GM19099 (cell line): ENCODE data around the gene LAMTOR2.

ENCODE experiments used
- POLR2A ChIP-seq: IDR thresholded peaks from 3 replicates; pipeline ENCODE4 v1.6.1; 2011; ENCODE audit warnings: low read depth; ENCODE audit not compliant: insufficient read length; ENCODE audit errors: extremely low read depth

LAMTOR2 gene

GRCh38 chr1:156065212-156065611 is 10.6 kb downstream of the LAMTOR2 start:
- no peak for TF ChIP-seq POLR2A

GRCh38 chr1:156065871-156066270 is 11.3 kb downstream of the LAMTOR2 start:
- no peak for TF ChIP-seq POLR2A

GRCh38 chr1:156067262-156067661 is 12.7 kb downstream of the LAMTOR2 start:
- no peak for TF ChIP-seq POLR2A

GRCh38 chr1:156069490-156070455 is 15.2 kb downstream of the LAMTOR2 start:
- TF ChIP-seq POLR2A: no peak

- no peak for TF ChIP-seq POLR2A
These were observed 16.0 kb downstream of the LAMTOR2 start for GRCh38 chr1:156070548-156070947.

- no peak for TF ChIP-seq POLR2A
These were observed 17.7 kb downstream of the LAMTOR2 start for GRCh38 chr1:156072251-156072650.

- TF ChIP-seq POLR2A: no peak
These were observed 18.6 kb downstream of the LAMTOR2 start for GRCh38 chr1:156073110-156073687.

DNA sequence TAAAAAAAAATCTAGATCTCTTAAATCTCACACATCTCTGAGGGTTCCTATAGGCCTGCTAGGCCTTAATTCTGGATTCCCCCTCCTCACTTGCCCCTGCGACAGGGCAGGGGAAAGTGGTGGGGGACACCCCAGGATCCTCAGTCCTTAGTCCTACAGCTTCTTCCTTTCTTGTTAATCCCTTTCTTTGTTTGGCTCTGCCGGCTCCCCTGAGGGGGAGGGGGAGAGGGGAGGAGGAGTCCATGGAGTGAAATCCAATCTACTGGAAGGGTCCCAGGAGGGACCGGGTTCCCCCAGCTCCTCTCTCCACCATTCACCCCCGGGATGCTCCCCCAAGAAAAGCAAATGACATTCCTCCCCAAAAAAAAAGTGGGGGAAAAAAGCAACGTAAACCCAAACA is 19.2 kb downstream of the LAMTOR2 start:
- TF ChIP-seq POLR2A: no peak

DNA sequence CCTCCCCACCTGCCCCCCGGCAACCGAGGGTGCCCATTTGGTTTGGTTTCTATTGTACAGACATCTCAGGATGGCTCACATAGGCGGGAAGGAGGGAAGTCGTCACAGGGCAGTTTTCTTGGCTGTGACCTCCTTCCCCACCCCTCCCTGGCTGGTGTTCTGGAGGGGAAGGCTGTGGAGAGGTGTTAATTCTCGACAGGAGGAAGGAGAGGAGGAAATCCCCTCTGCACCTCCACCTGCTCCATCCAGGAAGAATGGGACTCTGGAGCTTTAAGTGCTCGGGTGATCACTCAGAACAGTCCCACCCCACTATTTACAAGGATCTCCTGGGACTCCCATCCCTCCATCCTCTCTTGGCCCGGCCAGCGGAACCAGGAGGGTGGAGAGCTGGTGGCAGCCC is 20.1 kb downstream of the LAMTOR2 start:
- no peak for TF ChIP-seq POLR2A

GRCh38 chr1:156075162-156075561 is 20.6 kb downstream of the LAMTOR2 start:
- TF ChIP-seq POLR2A: no peak

GRCh38 chr1:156075775-156076204 is 21.2 kb downstream of the LAMTOR2 start:
- TF ChIP-seq POLR2A: no peak

- TF ChIP-seq POLR2A: no peak
These were observed 22.2 kb downstream of the LAMTOR2 start for GRCh38 chr1:156076609-156077429.

DNA sequence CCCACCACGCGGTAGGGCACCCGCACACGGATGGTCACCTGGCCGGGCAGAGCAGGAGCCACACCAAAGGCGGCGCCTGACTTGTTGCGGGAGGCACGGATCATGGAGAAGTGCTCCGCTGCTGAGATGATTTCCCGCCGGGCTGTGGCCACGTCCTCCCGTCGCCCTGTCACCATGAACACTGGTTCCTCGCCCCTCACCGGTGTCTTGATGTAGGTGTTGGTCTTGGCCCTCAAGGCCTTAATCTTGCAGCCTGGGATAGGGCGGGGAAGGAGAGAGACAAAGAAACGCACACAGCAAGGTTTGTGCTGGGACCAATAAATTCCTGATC is 22.8 kb downstream of the LAMTOR2 start:
- no peak for TF ChIP-seq POLR2A

DNA sequence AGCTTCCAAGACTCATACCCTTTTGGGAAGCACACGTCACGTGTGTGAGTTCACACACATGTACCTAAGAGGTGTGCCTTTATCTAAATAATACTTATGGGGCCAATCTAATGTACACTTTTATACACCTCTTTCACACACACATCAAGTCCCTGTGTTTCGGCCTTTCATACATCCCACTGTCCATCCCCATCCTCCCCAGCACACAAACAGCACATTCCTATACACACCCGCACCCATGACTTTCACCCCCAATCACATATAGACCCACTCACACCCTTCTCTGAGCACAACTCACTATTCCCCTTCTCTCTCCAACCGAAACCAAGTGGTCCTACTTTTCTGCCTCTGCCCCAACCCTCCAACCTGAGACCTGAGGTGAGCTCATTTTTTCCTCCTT is 24.1 kb downstream of the LAMTOR2 start:
- TF ChIP-seq POLR2A: no peak

DNA sequence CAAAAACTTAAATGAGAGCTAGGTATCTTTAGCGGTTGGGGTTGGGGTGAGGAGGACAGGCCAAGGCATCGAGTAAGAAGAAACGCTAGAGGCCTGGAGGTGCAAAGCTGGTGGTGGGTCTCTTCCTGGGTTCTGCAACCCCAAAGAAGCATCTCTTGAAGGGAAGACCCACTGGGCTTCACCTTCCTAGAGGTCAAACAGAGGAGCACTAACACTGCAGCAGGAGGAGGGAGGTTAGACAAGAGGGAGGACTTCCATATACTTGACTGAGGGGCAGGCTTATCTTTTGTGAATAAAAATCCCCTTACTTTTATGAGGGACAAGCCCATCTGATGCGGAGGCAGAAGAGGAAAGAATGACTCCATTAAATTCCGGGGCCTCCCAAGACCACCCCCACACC is 25.2 kb downstream of the LAMTOR2 start:
- TF ChIP-seq POLR2A: no peak

DNA sequence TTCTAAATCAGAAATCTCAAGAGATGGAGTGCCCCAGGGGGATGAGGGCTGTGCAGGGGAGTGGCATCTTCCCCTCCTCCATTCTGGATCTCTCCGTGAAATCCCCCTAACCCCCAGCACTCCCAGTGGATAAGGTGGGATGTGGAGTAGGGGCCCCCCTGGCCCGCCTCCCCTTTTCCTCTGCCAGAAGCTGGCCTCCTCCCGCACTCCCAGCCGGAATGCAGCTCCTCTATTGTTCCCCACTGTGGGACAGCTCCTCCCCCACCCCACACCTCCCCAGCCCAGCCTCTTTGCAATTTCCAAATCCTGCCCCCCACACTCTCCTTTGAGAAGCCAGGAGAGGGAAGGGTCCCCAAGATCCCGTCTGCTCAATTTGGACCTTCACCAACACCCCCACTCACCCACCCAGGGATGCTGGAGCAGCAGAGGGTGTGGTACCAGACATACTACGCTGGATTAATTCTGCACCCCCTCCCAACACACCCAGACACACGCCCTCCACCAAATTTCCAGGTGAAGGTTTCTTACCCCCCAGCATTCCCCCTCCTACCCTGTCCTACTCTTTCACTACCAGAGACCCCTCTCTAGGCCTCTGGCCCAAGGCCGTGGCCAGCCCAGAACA is 25.8 kb downstream of the LAMTOR2 start:
- no peak for TF ChIP-seq POLR2A

- no peak for TF ChIP-seq POLR2A
These were observed 26.2 kb downstream of the LAMTOR2 start for GRCh38 chr1:156080863-156081179.
